ENCODE data around the gene MAMDC2. TPM values are rescaled to one million over a fixed set of nuclear protein-coding genes. Genes with fewer than 3 reads are reported as not detected.

Gene MAMDC2
- total RNA-seq, 1 experiment from 2014 or later = 1.2 TPM

Other genes with a start within 250 kb of the MAMDC2 start
- not detected for gene CFAP95, start 223.0 kb upstream of the MAMDC2 start, total RNA-seq (2021; ENCODE audit: unreplicated experiment)
- 27.5 TPM for gene SMC5, start 215.1 kb downstream of the MAMDC2 start, total RNA-seq (2021; ENCODE audit: unreplicated experiment)

Measured in HCT116 (cell line).